Erythroblast (primary cell): ENCODE measurements around the gene STMN3.

Experiments used
- DNase-seq, 2 experiments: peaks; one replicate each; lab custom pipeline; 2025; lab: John Stamatoyannopoulos, UW
- GATA1 ChIP-seq: IDR thresholded peaks from 2 replicates; pipeline ENCODE4 v1.6.1; 2011; ENCODE audit warnings: low read depth, mild to moderate bottlenecking, control low read depth, low read length, moderate library complexity
- POLR2A ChIP-seq: IDR thresholded peaks from 2 replicates; pipeline ENCODE4 v1.6.1; 2011; ENCODE audit warnings: mild to moderate bottlenecking, low read length

STMN3 gene

GRCh38 chr20:63653041-63653973, at the start of gene STMN3:
Gene STMN3 (minus strand): TSS chr20:63653424. CDS start chr20:63653345, 79 bp downstream.
- DNase-seq, result peak; percentile 83 to 88

GRCh38 chr20:63702036-63702665, 48.9 kb upstream of the STMN3 start:
- no peak for TF ChIP-seq POLR2A
- no peak for TF ChIP-seq GATA1
- DNase-seq, result no peak

More at GRCh38 chr20:63653041-63653973, at the start of gene STMN3:
- no peak for TF ChIP-seq POLR2A

GRCh38 chr20:63701329-63702035, 48.3 kb upstream of the STMN3 start:
- no peak for TF ChIP-seq GATA1
- no peak for TF ChIP-seq POLR2A
- DNase-seq, result no peak

- TF ChIP-seq POLR2A, result no peak
- no peak for TF ChIP-seq GATA1
- DNase-seq, result no peak
Observed at GRCh38 chr20:63701051-63701328, 47.8 kb upstream of the STMN3 start.

GRCh38 chr20:63700199-63701050, 47.2 kb upstream of the STMN3 start:
- TF ChIP-seq POLR2A (peak; percentile 18), GATA1 (no peak)

GRCh38 chr20:63699466-63700198, 46.4 kb upstream of the STMN3 start:
- TF ChIP-seq POLR2A (no peak), GATA1 (no peak)

More at GRCh38 chr20:63700199-63701050, 47.2 kb upstream of the STMN3 start:
- no peak for DNase-seq

GRCh38 chr20:63698739-63699465, 45.7 kb upstream of the STMN3 start:
- TF ChIP-seq GATA1 (no peak), POLR2A (no peak)

More at GRCh38 chr20:63699466-63700198, 46.4 kb upstream of the STMN3 start:
- no peak for DNase-seq

GRCh38 chr20:63697868-63698545, 44.8 kb upstream of the STMN3 start:
- TF ChIP-seq POLR2A, result no peak
- no peak for TF ChIP-seq GATA1
- DNase-seq, result no peak

More at GRCh38 chr20:63698739-63699465, 45.7 kb upstream of the STMN3 start:
- no peak for DNase-seq

GRCh38 chr20:63697357-63697867, 44.2 kb upstream of the STMN3 start:
- no peak for DNase-seq
- TF ChIP-seq POLR2A (peak; percentile 36), GATA1 (no peak)

GRCh38 chr20:63696628-63697356, 43.6 kb upstream of the STMN3 start, which contains the start of gene TNFRSF6B:
Gene TNFRSF6B (plus strand): TSS chr20:63696652. CDS start chr20:63696768, 116 bp downstream.
- DNase-seq, result no peak
- peak; percentile 48 for TF ChIP-seq POLR2A
- no peak for TF ChIP-seq GATA1
